Keratinocyte (primary cell): Measurements from ENCODE around the gene SLC35E3. TPM values are rescaled to one million over a fixed set of nuclear protein-coding genes. Genes with fewer than 3 reads are reported as not detected.

ENCODE experiments used
- DNase-seq: peaks from one replicate; pipeline ENCODE4 v3.0.0-alpha.2; 2011; ENCODE audit warnings: low read depth, missing footprints, low spot score
- FAIRE-seq: peaks from 2 replicates; lab custom pipeline; 2011; peaks lifted over from hg19 to GRCh38; lab: Jason Lieb, UNC
- H2AFZ ChIP-seq: 2 replicates; pipeline ENCODE4 v1.6.0; 2012; ENCODE audit warnings: low read length, control low read depth, inconsistent platforms; ENCODE audit not compliant: control insufficient read depth
- H3K27ac ChIP-seq: 2 replicates; pipeline ENCODE4 v1.5.1; 2011; ENCODE audit warnings: low read length; ENCODE audit not compliant: control insufficient read depth, insufficient read depth
- H3K27me3 ChIP-seq: 3 replicates; pipeline ENCODE4 v1.6.0; 2011; ENCODE audit warnings: low read length; ENCODE audit not compliant: control insufficient read depth, insufficient read depth; ENCODE audit errors: extremely low read depth
- H3K36me3 ChIP-seq, 2 experiments: 2 replicates in 1 of 2; 3 replicates in 1 of 2; pipeline ENCODE4 v1.5.1; 2011; ENCODE audit warnings: low read length in 2 of 2, mild to moderate bottlenecking in 1 of 2; ENCODE audit not compliant: control insufficient read depth in 2 of 2, insufficient read depth in 2 of 2; ENCODE audit errors: extremely low read depth in 1 of 2
- H3K4me1 ChIP-seq: 3 replicates; pipeline ENCODE4 v1.5.1; 2011; ENCODE audit warnings: low read length; ENCODE audit not compliant: control insufficient read depth, insufficient read depth; ENCODE audit errors: extremely low read depth
- H3K4me2 ChIP-seq: 3 replicates; pipeline ENCODE4 v1.6.0; 2011; ENCODE audit warnings: low read depth, low read length; ENCODE audit not compliant: control insufficient read depth, insufficient read depth; ENCODE audit errors: extremely low read depth
- H3K4me3 ChIP-seq, 3 experiments: fragments of 200-600 bp in 1 of 3; sonication (generic) in 1 of 3; 2 replicates in 2 of 3; 3 replicates in 1 of 3; pipeline ENCODE4 v1.5.1; 2011 to 2016; ENCODE audit warnings: low read length in 3 of 3, mild to moderate bottlenecking in 3 of 3, control low read depth in 2 of 3, inconsistent platforms in 1 of 3, low read depth in 1 of 3, mixed read lengths in 1 of 3, mixed run types in 1 of 3, moderate library complexity in 1 of 3; ENCODE audit not compliant: control insufficient read depth in 2 of 3, insufficient read depth in 2 of 3; ENCODE audit errors: extremely low read depth in 1 of 3
- H3K79me2 ChIP-seq: 2 replicates; pipeline ENCODE4 v1.6.0; 2012; ENCODE audit warnings: low read length; ENCODE audit not compliant: control insufficient read depth, insufficient read depth
- H3K9ac ChIP-seq: 3 replicates; pipeline ENCODE4 v1.6.0; 2011; ENCODE audit warnings: low read length; ENCODE audit not compliant: control insufficient read depth, insufficient read depth; ENCODE audit errors: extremely low read depth
- H3K9me1 ChIP-seq: 3 replicates; pipeline ENCODE4 v1.6.0; 2011; ENCODE audit warnings: low read length; ENCODE audit not compliant: control insufficient read depth, insufficient read depth; ENCODE audit errors: extremely low read depth
- H3K9me3 ChIP-seq: 2 replicates; pipeline ENCODE4 v1.5.1; 2012; ENCODE audit warnings: low read depth, low read length; ENCODE audit not compliant: control insufficient read depth
- H4K20me1 ChIP-seq: 3 replicates; pipeline ENCODE4 v1.6.0; 2011; ENCODE audit warnings: low read length; ENCODE audit not compliant: control insufficient read depth, insufficient read depth; ENCODE audit errors: extremely low read depth
- CTCF ChIP-seq, 3 experiments: IDR thresholded peaks in 1 of 3; conservative IDR thresholded peaks in 1 of 3; optimal IDR thresholded peaks in 1 of 3; 2 replicates in 2 of 3; 3 replicates in 1 of 3; pipeline versions ENCODE3 to v1.5.1; 2011; ENCODE audit warnings: low read length in 3 of 3, mild to moderate bottlenecking in 3 of 3, moderate library complexity in 2 of 3, control low read depth in 1 of 3, inconsistent platforms in 1 of 3; ENCODE audit not compliant: insufficient read depth in 2 of 3; ENCODE audit errors: extremely low read depth in 1 of 3
- EZH2 ChIP-seq: IDR thresholded peaks from one replicate; pipeline ENCODE4 v1.6.1; 2012; ENCODE audit warnings: inconsistent platforms, mild to moderate bottlenecking, low read length, moderate library complexity
- dilution Hi-C: fragments of 300-500 bp; cut with MboI; formaldehyde crosslinking; loops from one replicate; pipeline ENCODE4 v1.7.0; 2020; ENCODE audit warnings: low sequenced_read_pairs; ENCODE audit not compliant: extremely low pct_ligation_motif_present
- polyA plus RNA-seq, 5 experiments: library from polyadenylated mRNA; depleted of rRNA in 3 of 5; stranded (reverse) in 3 of 5; stranded (forward) in 1 of 5; unstranded in 1 of 5; fragments of >200 nt; gene quantifications; 1 replicate in 1 of 5; 2 replicates in 3 of 5; 3 replicates in 1 of 5; pipeline versions ENCODE4 v1.2.1 to v1.2.3, GENCODE V29; 2011 to 2012; ENCODE audit warnings: missing spikeins in 2 of 5, low read depth in 1 of 5, low replicate concordance in 1 of 5

SLC35E3 gene
- polyA plus RNA-seq, 1 donor (not counting 4 experiments of a cell fraction or from before 2014, with no cell fraction given): 9.9 TPM

GRCh38 chr12:68771223-68771925 lies 25.4 kb downstream of the SLC35E3 start:
- dilution Hi-C loops: no loop called here
- TF ChIP-seq CTCF (optimal IDR thresholded peaks at IDR 0.05 in 1 of 3, IDR thresholded peaks at IDR 0.05 in 1 of 3, conservative IDR thresholded peaks at IDR 0.05 in 1 of 3; ENCODE audit: extremely low read depth in 1 of 3, insufficient read depth in 2 of 3, low read length in 3 of 3) (no peak), EZH2 (no peak)
- Histone ChIP-seq H3K4me2 (no peak overlapping the region), H3K27ac (no peak overlapping the region), H2AFZ (no peak overlapping the region), H3K9ac (no peak overlapping the region), H3K4me3 (no peak overlapping the region), H4K20me1 (no peaks in the 10 kb centered on the region), H3K9me3 (no peaks in the 10 kb centered on the region), H3K27me3 (no peaks in the 10 kb centered on the region), H3K36me3 (peaks cover 0 to 2% of the 10 kb centered on the region in 2 experiments), H3K79me2 (no peaks in the 10 kb centered on the region), H3K9me1 (no peaks in the 10 kb centered on the region), H3K4me1 (no peaks in the 10 kb centered on the region)
- no peak for FAIRE-seq
- no peak for DNase-seq

GRCh38 chr12:68772714-68773113 lies 26.7 kb downstream of the SLC35E3 start:
- Histone ChIP-seq H3K9ac (no peak overlapping the region), H3K4me3 (no peak overlapping the region), H3K36me3 (no peaks in the 10 kb centered on the region), H2AFZ (no peak overlapping the region), H4K20me1 (no peaks in the 10 kb centered on the region), H3K4me1 (no peaks in the 10 kb centered on the region), H3K79me2 (no peaks in the 10 kb centered on the region), H3K27me3 (no peaks in the 10 kb centered on the region), H3K9me3 (no peaks in the 10 kb centered on the region), H3K9me1 (no peaks in the 10 kb centered on the region), H3K27ac (no peak overlapping the region), H3K4me2 (no peak overlapping the region)
- TF ChIP-seq CTCF (optimal IDR thresholded peaks at IDR 0.05 in 1 of 3, IDR thresholded peaks at IDR 0.05 in 1 of 3, conservative IDR thresholded peaks at IDR 0.05 in 1 of 3; ENCODE audit: extremely low read depth in 1 of 3, insufficient read depth in 2 of 3, low read length in 3 of 3): no peak
- no peak for TF ChIP-seq EZH2
- DNase-seq (no peak), FAIRE-seq (no peak)
- dilution Hi-C loops: no loop called here
